Colonic mucosa (tissue), 4 donors: ENCODE data around the gene MRPL28. TPM values are rescaled to one million over a fixed set of nuclear protein-coding genes. Genes with fewer than 3 reads are reported as not detected.
"Not testable (repeated sequence)": the region's sequence is repeated elsewhere in the genome, so short reads cannot be mapped to it uniquely, and the experiment has no call there.

Experiments
- DNase-seq: peaks from one replicate; pipeline ENCODE4 v3.0.0-alpha.2; 2020
- H3K27ac ChIP-seq: fragments of 200-600 bp; one replicate; pipeline ENCODE4 v1.8.0; 2021
- H3K27me3 ChIP-seq: fragments of 200-600 bp; one replicate; pipeline ENCODE4 v1.8.0; 2021
- H3K36me3 ChIP-seq: fragments of 200-600 bp; one replicate; pipeline ENCODE4 v1.8.0; 2021
- H3K4me1 ChIP-seq: fragments of 200-600 bp; one replicate; pipeline ENCODE4 v1.8.0; 2021; ENCODE audit warnings: mild to moderate bottlenecking
- H3K4me3 ChIP-seq: fragments of 200-600 bp; one replicate; pipeline ENCODE4 v1.8.0; 2021
- H3K9ac ChIP-seq, 2 donors: one replicate each; pipeline ENCODE4 v1.7.0; 2013; ENCODE audit warnings: control low read depth in 2 of 2, low read depth in 2 of 2, low read length in 2 of 2
- H3K9me3 ChIP-seq: fragments of 200-600 bp; one replicate; pipeline ENCODE4 v1.8.0; 2021
- CTCF ChIP-seq: fragments of 200-600 bp; IDR thresholded peaks from one replicate; pipeline ENCODE4 v1.8.0; 2022; ENCODE audit warnings: antibody characterized with exemption, mild to moderate bottlenecking
- intact Hi-C: fragments of 100-400 bp; cut with DNase I; formaldehyde crosslinking; loops from one replicate; pipeline ENCODE4 v1.14.1; 2022
- total RNA-seq, 2 donors: library from RNA; stranded (reverse); fragmentation: NEBNext Ultra II Directional in 1 of 2; extraction: Animal tissue kit (Norgen Biotek cat#: 25700) in 1 of 2; gene quantifications; one replicate each; pipeline ENCODE4 v1.2.1, GENCODE V29; 2021
- donor health status: healthy.
- donor health status: DM: no; HTN: no; CAD: no.
- donor health status: DM: no; HTN: no; CAD: no.

Gene MRPL28
- total RNA-seq, 2 donors from 2014 or later, result 59.4 to 75.4 TPM

GRCh38 chr16:351804-352520 is 18.4 kb downstream of the MRPL28 start:
- Histone ChIP-seq H3K36me3 (no peaks in the 10 kb centered on the region), H3K9ac (peak overlapping the region; percentile 63 to 83), H3K4me1 (peaks cover 8% of the 10 kb centered on the region), H3K4me3 (peak overlapping the region; percentile 75), H3K9me3 (no peaks in the 10 kb centered on the region), H3K27ac (peak overlapping the region; percentile 55), H3K27me3 (no peaks in the 10 kb centered on the region)
- DNase-seq, result peak; percentile 61
- TF ChIP-seq CTCF, result no peak
- intact Hi-C loops, result no loop called here

GRCh38 chr16:350203-350602 is 20.1 kb downstream of the MRPL28 start:
- intact Hi-C loops, result no loop called here
- Histone ChIP-seq H3K27ac (no peak overlapping the region), H3K27me3 (no peaks in the 10 kb centered on the region), H3K9me3 (no peaks in the 10 kb centered on the region), H3K9ac (peak overlapping the region in 1 of 2 donors; percentile 32), H3K4me3 (no peak overlapping the region), H3K36me3 (no peaks in the 10 kb centered on the region), H3K4me1 (peaks cover 8% of the 10 kb centered on the region)
- DNase-seq, result no peak
- no peak for TF ChIP-seq CTCF

GRCh38 chr16:349211-349610 is 21.1 kb downstream of the MRPL28 start:
- TF ChIP-seq CTCF, result no peak
- intact Hi-C loops, result no loop called here
- Histone ChIP-seq H3K27ac (no peak overlapping the region), H3K9me3 (no peaks in the 10 kb centered on the region), H3K36me3 (no peaks in the 10 kb centered on the region), H3K9ac (no peak overlapping the region), H3K4me3 (no peak overlapping the region), H3K27me3 (no peaks in the 10 kb centered on the region), H3K4me1 (peaks cover 8% of the 10 kb centered on the region)
- DNase-seq, result no peak

- H3K9me3 ChIP-seq, H3K9ac ChIP-seq, H3K4me3 ChIP-seq, H3K4me1 ChIP-seq, H3K27ac ChIP-seq, intact Hi-C loops, H3K36me3 ChIP-seq, H3K27me3 ChIP-seq, DNase-seq: not testable (repeated sequence)
These were observed 21.8 kb downstream of the MRPL28 start for GRCh38 chr16:348495-348894.

GRCh38 chr16:347203-347602 is 23.1 kb downstream of the MRPL28 start:
- intact Hi-C loops, result no loop called here
- Histone ChIP-seq H3K4me3 (no peak overlapping the region), H3K27ac (no peak overlapping the region), H3K9ac (no peak overlapping the region), H3K36me3 (no peaks in the 10 kb centered on the region), H3K4me1 (peaks cover 8% of the 10 kb centered on the region), H3K9me3 (no peaks in the 10 kb centered on the region), H3K27me3 (no peaks in the 10 kb centered on the region)
- DNase-seq, result no peak
- no peak for TF ChIP-seq CTCF

GRCh38 chr16:346587-346986 is 23.8 kb downstream of the MRPL28 start:
- no peak overlapping the region for H3K27ac ChIP-seq
- TF ChIP-seq CTCF, result no peak
- H3K9me3 ChIP-seq, result no peaks in the 10 kb centered on the region
- H3K9ac ChIP-seq, result no peak overlapping the region
- H3K27me3 ChIP-seq, result no peaks in the 10 kb centered on the region
- no peaks in the 10 kb centered on the region for H3K36me3 ChIP-seq
- intact Hi-C loops, result no loop called here
- peaks cover 8% of the 10 kb centered on the region for H3K4me1 ChIP-seq
- H3K4me3 ChIP-seq, result no peak overlapping the region
- DNase-seq, result no peak
